Parathyroid adenoma (tissue), 2 donors: Measurements from ENCODE around the gene CUTA.
A peak's percentile ranks its signal among the peaks of the same experiment; 100 is the strongest.
"Not testable (repeated sequence)": the region's sequence is repeated elsewhere in the genome, so short reads cannot be mapped to it uniquely, and the experiment has no call there.

Experiments used
- H2AFZ ChIP-seq: fragments of 300-600 bp; sonication (generic); one replicate; pipeline ENCODE4 v1.7.0; 2017; ENCODE audit warnings: antibody characterized with exemption, mild to moderate bottlenecking
- H3K27ac ChIP-seq: fragments of 300-600 bp; sonication (generic); one replicate; pipeline ENCODE4 v1.7.0; 2017
- H3K27me3 ChIP-seq: fragments of 300-600 bp; sonication (generic); one replicate; pipeline ENCODE4 v1.7.0; 2017; ENCODE audit warnings: low read length; ENCODE audit not compliant: control insufficient read depth, insufficient read depth
- H3K36me3 ChIP-seq: fragments of 300-600 bp; sonication (generic); one replicate; pipeline ENCODE4 v1.7.0; 2017; ENCODE audit warnings: low read length; ENCODE audit not compliant: control insufficient read depth, insufficient read depth
- H3K4me1 ChIP-seq: fragments of 300-600 bp; sonication (generic); one replicate; pipeline ENCODE4 v1.7.0; 2017; ENCODE audit warnings: control low read depth
- H3K4me2 ChIP-seq: fragments of 300-600 bp; sonication (generic); one replicate; pipeline ENCODE4 v1.7.0; 2017; ENCODE audit warnings: low read length
- H3K4me3 ChIP-seq: fragments of 300-600 bp; sonication (generic); one replicate; pipeline ENCODE4 v1.7.0; 2017; ENCODE audit warnings: low read depth, low read length
- H3K79me2 ChIP-seq: fragments of 300-600 bp; sonication (generic); one replicate; pipeline ENCODE4 v1.7.0; 2017; ENCODE audit warnings: control low read depth
- H3K9ac ChIP-seq: fragments of 300-600 bp; sonication (generic); one replicate; pipeline ENCODE4 v1.7.0; 2017; ENCODE audit warnings: mild to moderate bottlenecking
- H3K9me3 ChIP-seq: fragments of 300-600 bp; sonication (generic); one replicate; pipeline ENCODE4 v1.7.0; 2017; ENCODE audit warnings: low read length; ENCODE audit not compliant: control insufficient read depth
- CTCF ChIP-seq: fragments of 300-600 bp; sonication (generic); IDR thresholded peaks from one replicate; pipeline ENCODE4 v1.7.0; 2017; ENCODE audit warnings: antibody characterized with exemption, mild to moderate bottlenecking
- donor health status: primary hyperparathyroidism.

Gene CUTA

GRCh38 chr6:33372526-33373123 lies 45.3 kb downstream of the CUTA start:
- Histone ChIP-seq H3K27ac (peak overlapping the region; percentile 27), H3K9ac (no peak overlapping the region)

GRCh38 chr6:33371901-33372300 lies 46.0 kb downstream of the CUTA start:
- Histone ChIP-seq H3K4me3 (peak overlapping the region; percentile 32), H3K4me2 (peak overlapping the region; percentile 69), H3K27ac (peak overlapping the region; percentile 27), H3K4me1 (peaks cover 29% of the 10 kb centered on the region), H2AFZ (peak overlapping the region; percentile 50)
- H3K9me3 ChIP-seq, H3K9ac ChIP-seq, H3K27me3 ChIP-seq, H3K36me3 ChIP-seq, H3K79me2 ChIP-seq: not testable (repeated sequence)

More at GRCh38 chr6:33372526-33373123, 45.3 kb downstream of the CUTA start:
- H3K27me3 ChIP-seq, result no peaks in the 10 kb centered on the region
- H3K4me1 ChIP-seq, result peaks cover 29% of the 10 kb centered on the region
- no peaks in the 10 kb centered on the region for H3K9me3 ChIP-seq
- H2AFZ ChIP-seq, result peak overlapping the region; percentile 50
- peak overlapping the region; percentile 69 for H3K4me2 ChIP-seq
- H3K79me2 ChIP-seq, result no peaks in the 10 kb centered on the region
- no peak for TF ChIP-seq CTCF
- peak overlapping the region; percentile 32 for H3K4me3 ChIP-seq
- H3K36me3 ChIP-seq, result no peaks in the 10 kb centered on the region

DNA sequence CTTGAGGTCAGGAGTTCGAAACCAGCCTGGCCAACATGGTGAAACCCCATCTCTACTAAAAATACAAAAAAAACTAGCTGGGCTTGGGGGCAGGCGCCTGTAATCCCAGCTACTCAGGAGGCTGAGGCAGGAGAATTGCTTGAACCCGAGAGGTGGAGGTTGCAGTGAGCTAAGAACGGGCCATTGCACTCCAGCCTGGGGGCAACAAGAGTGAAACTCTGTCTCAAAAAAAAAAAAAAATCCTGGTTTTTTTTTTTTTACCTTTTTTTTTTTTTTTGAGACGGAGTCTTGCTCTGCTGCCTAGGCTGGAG lies 50.2 kb downstream of the CUTA start:
- H3K4me2 ChIP-seq, H3K79me2 ChIP-seq, H3K27ac ChIP-seq, H3K27me3 ChIP-seq, H3K36me3 ChIP-seq, H3K9me3 ChIP-seq, H3K4me3 ChIP-seq, H3K9ac ChIP-seq, H2AFZ ChIP-seq: not testable (repeated sequence)
- H3K4me1 ChIP-seq, result peaks cover 10% of the 10 kb centered on the region

GRCh38 chr6:33367009-33367714 lies 50.7 kb downstream of the CUTA start:
- Histone ChIP-seq H3K4me3 (no peak overlapping the region), H2AFZ (no peak overlapping the region), H3K36me3 (no peaks in the 10 kb centered on the region), H3K79me2 (no peaks in the 10 kb centered on the region), H3K9ac (no peak overlapping the region), H3K27me3 (no peaks in the 10 kb centered on the region), H3K4me2 (no peak overlapping the region), H3K9me3 (no peaks in the 10 kb centered on the region), H3K4me1 (peaks cover 9% of the 10 kb centered on the region), H3K27ac (no peak overlapping the region)
- TF ChIP-seq CTCF, result no peak
